ENCODE measurements around the gene PDXK. TPM values are rescaled to one million over a fixed set of nuclear protein-coding genes. Genes with fewer than 3 reads are reported as not detected.

Gene PDXK
- total and polyA plus RNA-seq, 2 donors (not counting 3 experiments of a cell fraction or from before 2014, with no cell fraction given), result 44.2 to 59.1 TPM

GRCh38 chr21:43794857-43795256 lies 75.9 kb downstream of the PDXK start:
- TF ChIP-seq FOS (IDR thresholded peaks at IDR 0.05; ENCODE audit: borderline replicate concordance, insufficient read depth, low read length) (no peak), POLR2A (IDR thresholded peaks at IDR 0.05; ENCODE audit: low read depth, low read length) (no peak), CTCF (IDR thresholded peaks at IDR 0.05; ENCODE audit: extremely low read depth in 1 of 2, insufficient read depth in 1 of 2, low read depth in 1 of 2, low read length in 2 of 2) (no peak), JUN (IDR thresholded peaks at IDR 0.05; ENCODE audit: borderline replicate concordance, insufficient read depth, insufficient read length, low read depth) (no peak), EZH2 (IDR thresholded peaks at IDR 0.05; ENCODE audit: borderline replicate concordance, low read depth, low read length, severe bottlenecking) (no peak), GATA2 (IDR thresholded peaks at IDR 0.05; ENCODE audit: insufficient read depth, insufficient read length, low read depth, low read length) (no peak), POLR2AphosphoS5 (IDR thresholded peaks at IDR 0.05; ENCODE audit: insufficient read depth, low read depth, low read length) (no peak), MYC (IDR thresholded peaks at IDR 0.05; ENCODE audit: low read depth, low read length) (no peak)
- TF ChIP-seq, protein P1, sequence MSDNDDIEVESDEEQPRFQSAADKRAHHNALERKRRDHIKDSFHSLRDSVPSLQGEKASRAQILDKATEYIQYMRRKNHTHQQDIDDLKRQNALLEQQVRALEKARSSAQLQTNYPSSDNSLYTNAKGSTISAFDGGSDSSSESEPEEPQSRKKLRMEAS (IDR thresholded peaks at IDR 0.05; ENCODE audit: insufficient read depth, insufficient read length), result no peak
- no peak overlapping the region for H3K4me3 ChIP-seq (replicated peaks in 1 of 3; ENCODE audit: insufficient read depth in 1 of 3, low read depth in 1 of 3, low read length in 3 of 3)
- H3K4me1 ChIP-seq (ENCODE audit: control insufficient read depth, extremely low read depth, insufficient read depth, low read length), result peaks cover 7% of the 10 kb centered on the region
- no peak overlapping the region for H3K4me2 ChIP-seq (ENCODE audit: insufficient read depth, low read length)
- H3K36me3 ChIP-seq (ENCODE audit: control insufficient read depth in 2 of 2, extremely low read depth in 1 of 2, insufficient read depth in 2 of 2, low read length in 2 of 2), result peaks cover 23 to 61% of the 10 kb centered on the region in 2 experiments
- no peak overlapping the region for H3K27ac ChIP-seq (ENCODE audit: insufficient read depth, low read depth, low read length)
- H3K9me3 ChIP-seq (replicated peaks; ENCODE audit: control insufficient read depth, insufficient read depth, low read length), result no peaks in the 10 kb centered on the region
- no peak overlapping the region for H2AFZ ChIP-seq (ENCODE audit: low read depth, low read length)
- no TSS peak for BruUV-seq (replicated peaks)
- dilution Hi-C loops (cut with MboI; ENCODE audit: extremely low pct_ligation_motif_present, low sequenced_read_pairs), result no loop called here
- peaks cover 47% of the 10 kb centered on the region for H3K79me2 ChIP-seq (ENCODE audit: control insufficient read depth, insufficient read depth, low read length)
- H3K9me1 ChIP-seq (replicated peaks; ENCODE audit: control insufficient read depth, extremely low read depth, insufficient read depth, low read length), result no peaks in the 10 kb centered on the region
- POLR2A ChIA-PET, result no interaction called here
- CTCF ChIA-PET, result no interaction called here
- H3K9ac ChIP-seq (replicated peaks; ENCODE audit: extremely low read depth, insufficient read depth, low read length), result no peak overlapping the region
- intact Hi-C loops (cut with micrococcal nuclease), result no loop called here
- H3K27me3 ChIP-seq (ENCODE audit: control insufficient read depth in 2 of 2, insufficient read depth in 2 of 2, low read length in 2 of 2), result no peaks in the 10 kb centered on the region
- H4K20me1 ChIP-seq (replicated peaks; ENCODE audit: control insufficient read depth, extremely low read depth, insufficient read depth, low read length), result no peaks in the 10 kb centered on the region
- FAIRE-seq, result no peak
- no peak for DNase-seq (ENCODE audit: low read depth, low spot score)

All from endothelial cell of umbilical vein (primary cell).